Right kidney (tissue), 1 donor: ENCODE data around the gene DNAJC1.

ENCODE experiments used
- DNase-seq: peaks from one replicate; pipeline ENCODE4 v3.0.0-alpha.2; 2016

The DNAJC1 gene

DNA sequence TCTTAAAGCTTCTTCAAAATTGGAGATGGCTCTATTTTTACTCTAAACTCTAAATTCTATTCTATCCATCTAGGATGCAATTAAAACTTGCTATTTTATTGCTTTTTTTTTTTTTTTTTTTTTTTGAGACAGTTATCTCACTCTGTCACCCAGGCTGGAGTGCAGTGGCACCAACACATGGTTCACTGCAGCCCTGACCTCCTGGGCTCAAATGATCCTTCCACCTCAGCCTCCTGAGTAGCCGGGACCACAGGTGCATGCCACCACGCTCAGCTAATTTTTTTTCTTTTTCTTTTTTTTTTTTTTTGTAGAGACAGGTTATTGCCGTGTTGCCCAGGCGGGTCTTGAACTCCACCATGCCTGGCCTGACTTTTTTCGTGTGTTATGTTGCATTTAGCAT, 41.2 kb downstream of the DNAJC1 start:
- DNase-seq, result no peak

- no peak for DNase-seq
Observed at GRCh38 chr10:21961847-21962246, 41.7 kb downstream of the DNAJC1 start.

- no peak for DNase-seq
Observed at GRCh38 chr10:21959998-21960397, 43.5 kb downstream of the DNAJC1 start.

GRCh38 chr10:21954690-21955089, 48.8 kb downstream of the DNAJC1 start:
- no peak for DNase-seq

- DNase-seq, result no peak
Observed at GRCh38 chr10:21954132-21954531, 49.4 kb downstream of the DNAJC1 start.

- DNase-seq, result no peak
Observed at GRCh38 chr10:21953585-21954057, 49.9 kb downstream of the DNAJC1 start.

GRCh38 chr10:21950566-21950965, 53.0 kb downstream of the DNAJC1 start:
- DNase-seq, result no peak

DNA sequence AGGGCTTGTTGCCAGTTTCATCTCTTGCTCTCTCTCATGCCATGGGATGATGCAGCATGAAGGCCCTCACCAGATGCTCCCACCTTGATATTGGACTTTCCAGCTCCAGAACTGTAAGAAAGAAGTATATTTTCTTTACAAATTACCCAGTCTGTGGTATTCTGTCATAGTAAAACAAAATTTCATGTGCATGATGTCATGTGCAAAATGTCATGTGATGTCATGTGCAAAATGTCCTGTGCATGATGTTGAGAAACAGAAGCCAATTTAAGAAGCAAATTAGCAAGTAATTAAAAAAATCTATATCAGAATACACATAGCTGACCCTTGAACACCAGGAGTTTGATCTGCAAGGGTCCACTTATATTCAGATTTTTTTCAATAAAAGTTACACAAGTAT, 56.6 kb downstream of the DNAJC1 start:
- DNase-seq, result no peak

- no peak for DNase-seq
Observed at GRCh38 chr10:21944727-21945386, 58.7 kb downstream of the DNAJC1 start.

GRCh38 chr10:21943633-21944265, 59.8 kb downstream of the DNAJC1 start:
- DNase-seq, result no peak

DNA sequence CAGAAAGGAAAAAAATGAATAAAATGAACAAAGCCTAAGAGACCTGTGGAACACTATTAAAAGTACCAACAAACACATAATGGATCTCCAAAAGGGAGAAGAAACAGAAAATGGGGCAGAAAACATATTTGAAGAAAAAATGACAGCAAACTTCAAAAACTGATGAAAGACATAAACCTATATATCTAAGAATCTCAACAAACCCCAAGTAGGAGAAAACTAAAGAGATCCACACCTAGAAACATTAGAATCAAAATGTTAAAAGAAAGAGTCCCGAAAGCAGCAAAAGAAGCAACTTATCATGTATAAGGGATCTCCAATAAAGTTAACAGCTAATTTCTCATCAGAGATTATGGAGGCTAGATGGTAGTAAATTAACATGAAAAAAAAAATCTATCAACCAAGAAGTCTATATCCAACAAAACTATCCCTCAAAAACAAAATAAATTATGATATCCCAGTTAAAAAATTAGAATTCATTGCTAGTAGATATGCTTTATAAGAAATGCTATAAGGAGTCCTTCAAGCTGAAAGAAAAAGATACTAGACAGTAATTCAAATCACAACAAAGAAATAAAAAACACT, 68.0 kb downstream of the DNAJC1 start:
- DNase-seq, result no peak

- no peak for DNase-seq
Observed at GRCh38 chr10:21934307-21934706, 69.2 kb downstream of the DNAJC1 start.

- no peak for DNase-seq
Observed at GRCh38 chr10:21929070-21929469, 74.5 kb downstream of the DNAJC1 start.

DNA sequence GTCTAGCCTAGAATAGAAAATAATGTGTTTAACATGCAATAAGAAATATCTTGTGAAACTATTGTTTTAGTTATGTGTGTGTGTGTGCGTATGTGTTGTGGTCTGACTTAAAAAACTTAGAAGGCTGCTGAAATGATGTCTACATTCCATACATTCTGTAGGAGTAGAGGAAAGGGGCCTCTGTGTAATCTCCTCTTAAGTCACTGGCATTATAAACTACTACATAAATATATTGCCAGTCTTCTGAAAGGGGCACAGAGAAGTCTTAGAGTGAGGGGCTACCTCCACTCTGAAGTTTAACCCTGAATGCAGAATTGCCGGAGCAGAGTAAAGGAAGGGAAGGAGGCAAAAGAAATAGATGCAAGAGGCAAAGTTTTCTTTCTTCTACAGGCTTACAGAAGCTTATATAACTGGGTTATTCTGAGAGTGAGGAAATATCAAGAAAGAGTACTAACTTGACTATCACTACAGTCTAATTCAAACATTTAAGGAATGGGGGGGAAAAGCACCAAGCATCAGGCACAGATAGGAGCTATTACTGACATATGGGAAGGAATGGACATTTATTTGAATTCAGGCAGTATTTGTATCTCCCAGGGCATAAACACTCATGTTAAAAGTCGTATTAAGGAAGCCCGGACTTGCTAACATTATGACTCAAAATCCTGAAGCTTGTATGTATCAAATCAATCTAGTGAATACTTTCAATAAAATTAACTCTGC, 75.7 kb downstream of the DNAJC1 start:
- no peak for DNase-seq

DNA sequence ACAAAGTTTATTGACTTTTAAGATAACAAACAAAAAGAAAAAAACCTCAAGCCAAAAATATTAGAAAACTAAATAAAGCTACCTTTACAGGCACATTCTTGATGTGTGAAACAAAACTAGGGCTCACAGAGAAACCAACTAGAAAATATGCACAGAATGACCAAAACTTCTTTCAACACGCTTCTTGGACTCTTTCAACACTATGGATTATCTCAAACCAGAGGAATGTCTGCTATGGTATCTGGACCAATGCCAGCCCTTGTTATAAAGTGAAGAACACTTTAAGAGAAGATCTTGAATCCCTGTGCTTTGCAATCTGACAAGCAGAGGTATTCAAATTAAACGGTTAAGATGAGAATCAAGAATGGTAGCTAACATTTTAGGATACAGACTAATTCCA, 76.6 kb downstream of the DNAJC1 start:
- DNase-seq, result no peak

GRCh38 chr10:21926358-21926925, 77.1 kb downstream of the DNAJC1 start:
- DNase-seq, result no peak

- DNase-seq, result no peak
Observed at GRCh38 chr10:21925851-21926250, 77.7 kb downstream of the DNAJC1 start.

GRCh38 chr10:21924511-21924910, 79.0 kb downstream of the DNAJC1 start:
- no peak for DNase-seq

DNA sequence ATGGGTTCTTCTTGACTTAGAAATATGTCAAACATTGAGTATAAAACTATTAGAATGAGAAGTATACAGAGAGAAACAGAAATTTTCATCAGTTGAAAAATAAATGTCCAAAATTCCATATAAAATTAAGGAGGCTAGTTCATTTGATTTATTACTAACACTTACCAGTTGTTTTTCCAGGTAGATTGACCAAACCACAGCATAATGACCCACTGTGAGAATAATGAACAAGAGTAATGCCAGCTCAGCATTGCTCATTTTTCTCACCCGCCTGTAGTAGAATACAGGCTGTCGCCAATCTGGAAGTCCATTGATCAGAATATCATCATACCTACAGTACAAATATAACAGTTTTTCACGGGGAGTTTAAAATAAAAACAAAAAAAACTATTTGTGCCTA, 82.9 kb downstream of the DNAJC1 start:
- no peak for DNase-seq

DNA sequence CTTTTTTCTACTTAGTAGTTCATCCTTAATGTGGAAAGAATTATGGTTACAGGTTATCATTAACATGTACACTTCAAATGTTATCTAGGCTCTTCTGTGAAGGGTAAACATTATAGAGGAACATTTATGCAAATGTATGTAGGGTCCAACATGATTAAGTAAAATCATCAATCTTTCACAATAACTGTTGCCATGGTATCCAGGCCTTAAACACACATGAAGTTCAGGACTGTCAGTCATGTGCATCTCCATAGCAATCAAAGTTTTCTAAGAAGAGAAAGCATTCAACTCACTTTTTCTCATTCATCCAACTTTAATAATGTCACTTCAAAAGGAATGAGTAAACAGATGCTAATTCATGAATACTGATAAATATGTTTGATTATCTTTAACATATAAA, 83.6 kb downstream of the DNAJC1 start:
- DNase-seq, result no peak

- no peak for DNase-seq
Observed at GRCh38 chr10:21919117-21919516, 84.4 kb downstream of the DNAJC1 start.

DNA sequence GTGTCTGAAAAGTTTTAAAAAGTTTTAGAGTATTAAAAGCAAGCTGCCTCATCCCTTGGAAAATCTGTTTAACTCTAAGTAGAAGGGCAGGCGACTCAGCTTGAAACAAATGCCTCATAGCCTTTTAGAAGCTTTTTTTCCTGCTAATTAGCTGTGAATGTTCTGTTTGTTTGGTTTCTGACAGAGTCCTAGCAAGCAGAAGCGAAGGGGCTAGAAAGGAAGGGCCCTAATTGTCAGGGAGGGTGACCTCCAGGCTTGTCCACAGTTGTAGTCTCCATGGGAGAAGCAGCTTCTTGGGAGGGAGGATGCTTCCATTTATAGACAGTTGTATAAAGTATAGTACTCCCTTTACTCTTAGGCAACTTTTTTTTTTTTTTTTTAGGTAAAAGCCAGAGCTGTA, 90.9 kb downstream of the DNAJC1 start:
- DNase-seq, result no peak

GRCh38 chr10:21910798-21911197, 92.7 kb downstream of the DNAJC1 start:
- no peak for DNase-seq
